Measurements from ENCODE around the gene ELOF1.
A peak's percentile ranks its signal among the peaks of the same experiment; 100 is the strongest.
"Not testable (repeated sequence)": the region's sequence is repeated elsewhere in the genome, so short reads cannot be mapped to it uniquely, and the experiment has no call there.

ELOF1 gene

DNA sequence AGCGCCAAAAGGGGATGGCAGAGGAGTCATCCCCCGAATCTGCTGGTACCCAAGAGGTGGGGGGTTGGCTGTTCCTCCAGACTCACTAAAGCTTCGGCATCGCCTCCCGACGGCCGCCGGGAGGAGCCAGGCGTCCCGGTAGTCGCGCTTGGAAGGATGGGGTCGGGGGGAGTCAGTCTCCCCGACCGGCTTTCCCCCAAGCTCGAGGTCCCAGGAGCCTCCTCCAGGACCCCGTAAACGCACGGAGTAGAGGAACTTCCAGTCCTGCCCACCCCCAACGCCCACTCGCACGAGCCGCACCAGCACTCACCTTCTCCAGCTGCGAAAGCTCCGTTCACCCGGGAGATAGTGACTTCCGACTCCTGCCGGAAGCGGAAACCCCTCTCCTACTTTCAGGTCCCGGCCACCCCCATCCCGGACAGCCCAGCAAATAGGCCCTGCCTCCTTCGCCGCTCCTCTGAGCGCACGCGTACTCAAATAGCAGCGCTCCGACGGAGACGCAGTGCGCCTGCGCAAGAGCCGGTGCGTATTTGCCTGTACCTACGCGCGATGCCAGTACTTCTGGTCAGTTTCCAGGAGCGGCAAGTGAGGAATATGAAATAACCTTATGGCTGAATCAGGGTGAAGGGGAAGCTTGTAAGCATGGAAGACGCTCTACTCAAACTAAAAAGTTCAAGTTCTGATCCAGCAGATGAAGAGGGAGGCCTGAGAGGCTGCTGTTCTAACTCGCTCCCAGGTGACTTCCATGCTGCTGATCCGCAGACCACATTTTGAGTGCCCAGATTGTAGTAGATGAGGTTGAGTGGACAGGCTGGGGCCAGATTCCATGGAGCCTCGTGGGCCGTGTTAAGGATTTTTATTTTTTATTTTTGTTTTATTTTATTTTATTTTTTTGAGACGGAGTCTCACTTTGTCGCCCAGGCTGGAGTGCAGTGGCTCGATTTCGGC lies at the start of gene ELOF1:
TSS of gene ELOF1 (minus strand) at position 350 of the 948 bp plus-strand sequence. CDS start 4,883 bp downstream, outside the sequence.
- DNase-seq (ENCODE audit: low read depth in 2 of 2): peak; percentile 90 to 91

DNA sequence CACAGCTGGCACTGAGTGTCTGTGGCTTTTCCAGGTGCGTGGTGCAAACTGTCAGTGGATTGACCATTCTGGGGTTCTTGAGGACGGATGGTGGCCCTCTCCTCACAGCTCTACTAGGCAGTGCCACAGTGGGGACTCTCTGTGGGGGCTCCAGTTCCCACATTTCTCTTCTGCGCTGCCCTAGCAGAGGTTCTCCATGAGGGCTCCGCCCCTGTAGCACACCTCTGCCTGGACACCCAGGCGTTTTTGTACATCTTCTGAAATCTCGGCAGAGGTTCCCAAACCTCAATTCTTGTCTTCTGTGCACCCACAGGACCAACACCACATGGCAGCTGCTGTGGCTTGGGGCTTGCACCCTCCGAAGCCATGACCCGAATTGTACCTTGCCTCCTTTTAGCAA lies 47.5 kb upstream of the ELOF1 start:
- DNase-seq (ENCODE audit: low read depth in 2 of 2): no peak

DNA sequence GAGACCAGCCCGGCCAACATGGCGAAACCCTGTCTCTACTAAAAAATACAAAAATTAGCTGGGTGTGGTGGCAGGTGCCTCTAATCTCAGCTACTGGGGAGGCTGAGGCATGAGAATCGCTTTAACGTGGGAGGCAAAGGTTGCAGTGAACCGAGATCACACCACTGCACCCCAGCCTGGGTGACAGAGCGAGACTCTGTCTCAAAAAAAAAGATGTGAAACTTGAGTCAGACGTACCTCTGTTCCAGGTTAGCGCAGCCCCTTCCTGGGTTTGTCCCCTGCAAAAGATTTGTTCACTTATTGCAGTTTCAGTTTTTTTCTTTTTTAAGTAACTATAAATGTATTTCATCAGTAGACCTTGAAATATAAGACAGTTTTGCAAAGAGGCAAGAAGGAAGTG lies 40.7 kb upstream of the ELOF1 start:
- not testable (repeated sequence) for DNase-seq (ENCODE audit: low read depth in 2 of 2)

DNA sequence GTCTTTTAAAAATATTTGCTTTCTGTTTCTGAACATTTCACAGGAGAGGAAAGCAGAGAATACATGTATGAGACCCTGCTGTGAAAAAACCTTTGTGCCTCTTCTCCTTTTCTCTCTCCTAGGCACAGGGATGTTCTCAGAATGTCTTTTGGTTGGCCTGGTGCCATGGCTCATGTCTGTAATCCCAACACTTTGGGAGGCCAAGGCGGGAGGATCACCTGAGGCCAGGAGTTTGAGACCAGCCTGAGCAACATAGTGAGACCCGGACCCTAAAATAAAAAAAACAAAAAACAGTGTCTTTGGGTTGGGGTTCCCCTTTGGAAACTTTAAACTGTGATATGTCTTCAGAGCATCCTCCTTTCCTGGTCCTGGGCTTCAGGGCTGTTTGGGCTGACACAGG lies 39.7 kb upstream of the ELOF1 start:
- DNase-seq (ENCODE audit: low read depth in 2 of 2): no peak

DNA sequence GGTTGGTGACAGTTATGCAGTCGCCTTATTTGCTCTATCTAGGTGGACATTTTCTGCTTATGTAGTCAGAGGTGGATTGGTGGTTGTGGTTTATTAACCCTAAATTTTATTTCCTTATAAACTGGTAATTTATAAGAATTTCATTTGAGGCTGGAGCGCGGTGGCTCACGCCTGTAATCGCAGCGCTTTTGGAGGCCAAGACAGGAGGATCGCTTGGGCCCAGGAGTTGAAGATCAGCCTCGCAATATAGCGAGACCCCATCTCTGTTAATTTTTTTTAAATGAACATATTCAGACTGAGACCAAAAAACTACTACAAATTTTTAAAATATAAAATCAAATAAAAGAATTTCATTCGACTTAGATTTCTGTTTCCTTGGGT lies 39.1 kb upstream of the ELOF1 start:
- DNase-seq (ENCODE audit: low read depth in 2 of 2): no peak

DNA sequence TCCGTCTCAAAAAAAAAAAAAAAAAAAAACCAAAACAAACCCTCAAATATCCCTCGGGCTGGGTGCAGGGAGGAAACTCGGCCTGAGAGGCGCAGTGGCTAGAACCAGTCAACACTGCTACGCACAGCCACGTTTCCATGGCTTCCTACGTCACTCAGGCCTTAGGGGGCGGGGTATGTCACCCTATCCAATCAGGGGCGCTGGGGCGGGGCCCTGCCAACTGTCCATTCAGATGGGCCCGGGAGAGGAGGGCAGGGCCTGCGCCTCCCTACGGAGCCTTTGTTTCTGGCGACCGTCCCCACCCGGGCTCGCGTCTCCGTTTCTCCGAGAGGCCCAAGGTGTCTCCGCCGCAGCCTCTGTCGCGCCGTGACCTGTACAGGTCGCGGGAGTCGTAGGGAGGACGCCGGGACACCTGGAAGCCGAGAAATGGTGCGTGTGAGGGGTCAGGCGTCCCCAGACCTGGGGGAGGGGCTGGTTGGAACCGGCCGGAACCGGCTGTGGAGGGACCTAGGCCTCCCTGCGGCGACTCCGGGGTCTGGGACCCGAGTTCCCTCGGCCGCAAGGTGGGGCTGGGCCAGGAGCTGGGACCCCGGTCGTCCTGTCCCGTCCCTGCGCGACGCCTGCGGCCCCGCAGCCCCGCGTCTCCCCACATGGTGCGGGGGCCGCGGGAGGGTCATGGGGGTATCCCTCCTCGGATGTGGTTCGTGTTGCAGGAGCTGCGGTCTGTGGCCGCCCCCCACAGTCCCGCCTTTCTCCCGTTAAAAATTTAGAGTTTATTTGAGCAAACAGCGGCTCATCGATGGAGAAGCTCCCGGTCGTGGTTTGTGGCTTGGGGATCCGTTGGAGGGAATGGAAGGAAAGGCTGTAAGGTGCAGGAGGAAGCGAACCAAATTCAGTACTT lies 38.4 kb upstream of the ELOF1 start, which contains the start of gene ZNF627:
TSS of gene ZNF627 (plus strand) at position 282 of the 901 bp plus-strand sequence. CDS start at position 427, 145 bp downstream.
- peak; percentile 93 to 95 for DNase-seq (ENCODE audit: low read depth in 2 of 2)

DNA sequence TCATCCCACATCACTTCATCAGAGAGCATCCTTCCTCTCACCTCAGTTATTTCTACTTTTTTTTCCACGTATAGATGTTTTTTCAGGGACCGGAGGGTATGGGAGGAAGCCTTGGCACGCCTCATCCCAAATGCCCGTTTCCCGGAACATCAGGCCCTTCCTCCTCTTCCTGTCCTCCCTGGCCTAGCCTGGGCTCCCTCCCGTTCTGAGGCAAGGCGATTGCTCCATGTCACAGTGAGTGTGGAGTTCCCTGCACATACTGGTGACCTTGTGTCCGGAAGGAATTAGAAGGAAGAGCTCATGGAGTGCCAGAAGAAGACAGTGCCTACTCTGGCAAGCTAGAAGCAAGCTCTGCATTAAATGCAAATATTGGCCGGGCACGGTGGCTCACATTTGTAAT lies 37.1 kb upstream of the ELOF1 start:
- DNase-seq (ENCODE audit: low read depth in 2 of 2): no peak

DNA sequence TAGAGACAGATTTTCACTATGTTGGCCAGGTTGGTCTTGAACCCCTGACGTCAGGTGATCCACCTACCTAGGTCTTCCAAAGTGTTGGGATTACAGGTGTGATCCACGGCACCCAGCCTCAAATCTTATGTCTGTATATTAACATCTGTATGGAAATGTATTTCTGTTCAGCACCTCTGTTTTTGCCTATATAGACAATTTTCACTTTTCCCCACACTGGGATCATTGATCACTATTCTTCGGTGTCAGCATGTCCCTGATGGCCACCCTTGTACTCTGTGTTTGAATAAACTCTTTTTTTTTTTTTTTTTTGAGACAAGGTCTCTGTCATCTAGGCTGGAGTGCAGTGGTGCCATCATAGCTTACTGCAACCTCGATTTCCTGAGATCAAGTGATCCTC lies 35.1 kb upstream of the ELOF1 start:
- no peak for DNase-seq (ENCODE audit: low read depth in 2 of 2)

DNA sequence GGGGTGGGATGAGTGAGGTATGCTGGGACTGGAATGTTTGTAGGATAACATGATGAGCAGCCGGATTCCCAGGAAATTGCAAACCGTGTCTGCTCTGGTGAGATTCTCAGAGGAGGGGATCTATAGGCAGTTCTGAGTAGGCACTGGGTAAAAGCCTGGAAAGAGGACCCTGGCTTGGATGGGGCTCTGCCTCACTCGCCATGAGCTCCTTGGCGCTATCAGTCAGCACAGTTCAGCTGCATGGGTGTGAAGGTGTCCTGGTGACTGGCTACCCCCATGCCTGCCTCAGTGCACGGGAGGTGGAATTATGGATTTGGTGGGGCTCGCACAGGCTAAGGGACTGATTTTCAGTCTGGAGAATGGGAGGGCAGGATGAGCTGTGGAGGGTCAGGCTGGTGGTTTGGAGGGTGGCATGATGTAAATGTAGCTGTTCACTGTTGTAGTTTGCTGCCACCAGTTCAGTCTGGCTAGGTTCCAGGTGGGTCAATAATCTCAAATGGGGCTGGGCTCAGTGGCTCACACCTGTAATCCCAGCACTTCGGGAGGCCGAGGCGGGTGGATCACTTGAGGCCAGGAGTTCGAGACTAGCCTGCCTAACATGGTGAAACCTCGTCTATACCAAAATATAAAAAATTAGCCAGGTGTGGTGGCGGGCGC lies 29.1 kb upstream of the ELOF1 start:
- no peak for DNase-seq (ENCODE audit: low read depth in 2 of 2)

DNA sequence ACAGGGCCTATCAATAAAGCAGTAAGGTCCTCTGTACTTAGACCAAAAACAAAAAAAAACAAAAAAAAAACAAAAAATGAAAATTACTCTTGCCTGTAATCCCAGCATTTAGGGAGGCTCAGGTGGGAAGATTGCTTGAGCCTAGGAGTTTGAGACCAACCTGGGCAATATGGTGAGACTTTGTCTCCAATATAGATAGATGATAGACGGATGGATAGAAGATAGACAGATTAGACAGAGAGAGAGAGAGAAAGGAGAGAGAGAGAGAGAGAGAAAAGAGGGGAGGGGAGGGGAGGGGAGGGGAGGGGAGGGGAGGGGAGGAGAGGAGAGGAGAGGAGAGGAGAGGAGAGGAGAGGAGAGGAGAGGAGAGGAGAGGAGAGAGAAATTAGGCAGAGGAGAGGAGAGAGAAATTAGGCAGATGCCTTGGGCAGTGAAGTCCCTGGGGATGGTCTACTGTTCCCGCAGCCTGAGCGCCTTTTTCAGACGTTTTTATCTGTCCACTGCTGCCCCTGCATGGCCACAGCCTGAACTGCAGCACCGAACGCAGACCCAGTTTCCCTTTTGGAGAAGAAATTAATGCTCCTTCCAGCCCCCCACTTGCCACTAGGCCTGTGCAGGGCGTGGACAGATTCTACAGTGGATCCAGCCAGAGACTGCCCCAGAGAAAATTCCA lies 28.4 kb upstream of the ELOF1 start:
- DNase-seq (ENCODE audit: low read depth in 2 of 2): peak; percentile 13 to 21

DNA sequence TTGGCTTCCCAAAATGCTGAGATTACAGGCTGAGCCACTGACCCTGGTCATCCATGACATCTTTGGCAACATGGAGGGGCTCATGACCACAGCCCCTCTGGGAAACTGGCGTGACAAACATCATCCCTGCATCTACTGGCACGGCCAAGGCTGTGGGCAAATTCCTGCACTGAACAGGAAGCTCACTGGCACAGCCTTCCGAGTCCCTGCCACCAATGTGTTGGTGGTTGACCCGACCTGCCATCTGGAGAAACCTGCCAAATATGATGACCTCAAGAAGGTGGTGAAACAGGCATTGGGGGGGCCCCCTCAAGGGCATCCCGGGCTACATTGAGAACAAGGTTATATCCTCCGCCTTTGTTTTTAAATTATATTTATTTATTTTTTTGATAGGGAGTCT lies 27.3 kb upstream of the ELOF1 start:
- no peak for DNase-seq (ENCODE audit: low read depth in 2 of 2)

DNA sequence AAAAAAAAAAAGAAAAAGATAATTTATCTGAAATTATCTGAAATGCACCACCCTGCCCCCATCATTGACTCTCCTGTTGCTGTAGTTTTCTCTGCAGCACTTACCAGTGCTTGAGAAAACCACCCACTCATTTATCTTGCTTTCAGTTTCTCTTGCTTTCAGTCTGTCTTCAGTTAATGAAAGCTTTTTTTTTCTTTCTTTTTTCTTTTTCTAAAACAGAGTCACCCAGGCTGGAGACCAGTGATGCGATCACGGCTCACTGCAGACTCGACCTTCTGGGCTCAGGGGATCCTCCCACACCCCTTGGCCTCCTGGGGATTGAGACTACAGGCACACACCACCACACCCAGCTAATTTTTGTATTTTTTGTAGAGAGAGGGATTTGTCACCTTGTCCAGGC lies 22.7 kb upstream of the ELOF1 start:
- no peak for DNase-seq (ENCODE audit: low read depth in 2 of 2)

DNA sequence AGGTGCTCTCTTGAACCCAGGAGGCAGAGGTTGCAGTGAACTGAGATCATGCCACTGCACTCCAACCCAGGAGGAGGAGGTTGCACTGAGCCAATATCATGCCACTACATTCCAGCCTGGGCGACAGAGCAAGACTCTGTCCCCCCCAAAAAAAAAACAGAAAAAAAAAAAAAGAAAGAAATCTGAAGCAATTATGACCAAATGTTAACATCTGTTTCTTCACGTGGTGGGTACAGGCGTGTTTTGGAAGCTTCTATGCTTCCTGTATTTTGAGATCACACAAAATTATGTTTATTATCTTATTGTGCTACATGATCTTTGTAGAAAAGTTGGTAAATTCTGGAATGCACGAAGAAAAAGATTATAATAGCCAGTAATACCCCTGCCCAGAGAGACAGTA lies 21.1 kb upstream of the ELOF1 start:
- no peak for DNase-seq (ENCODE audit: low read depth in 2 of 2)

DNA sequence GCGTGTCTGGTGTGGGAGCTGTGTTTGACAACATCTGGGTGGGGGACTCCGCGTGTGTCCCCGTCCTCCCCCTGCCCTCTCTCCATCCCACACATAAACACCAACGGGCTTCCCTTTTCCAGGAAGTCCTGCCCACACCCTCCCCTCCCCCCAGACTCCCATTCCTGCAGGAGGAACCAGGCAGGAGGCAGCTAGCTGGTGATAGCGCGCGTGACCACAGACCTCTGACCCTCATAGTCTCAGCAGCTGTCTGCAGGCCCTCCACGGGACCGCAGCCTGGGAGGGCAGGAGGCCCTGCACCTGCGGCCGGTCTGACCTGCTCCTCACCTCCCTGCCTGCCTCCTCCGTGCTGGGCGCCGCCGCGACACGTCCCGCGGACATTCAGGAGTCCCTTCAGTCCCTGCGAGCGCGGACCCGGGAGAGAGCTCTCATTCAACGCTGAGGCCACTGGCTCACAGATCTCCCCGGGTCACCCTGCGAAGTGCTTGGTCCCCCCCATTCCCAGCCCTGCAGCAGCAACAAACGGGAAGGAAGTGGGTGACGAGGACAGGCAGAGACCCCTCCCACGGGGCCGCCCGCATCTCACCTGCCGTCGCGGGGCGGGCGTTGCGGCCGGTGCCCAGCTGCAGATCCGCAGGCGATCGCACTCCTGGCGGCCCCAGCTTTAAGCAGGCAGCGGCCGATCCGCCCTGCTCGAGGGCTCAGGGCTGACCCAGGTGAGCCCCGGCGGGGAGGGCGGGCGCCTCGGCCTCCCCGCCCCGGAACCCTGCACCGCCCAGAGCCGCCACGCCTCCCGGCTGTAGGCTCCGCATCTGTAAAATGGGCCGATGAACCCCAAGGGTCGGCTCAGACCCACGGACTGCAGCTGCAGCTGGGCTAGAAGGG lies 19.5 kb upstream of the ELOF1 start:
- no peak for DNase-seq (ENCODE audit: low read depth in 2 of 2)

DNA sequence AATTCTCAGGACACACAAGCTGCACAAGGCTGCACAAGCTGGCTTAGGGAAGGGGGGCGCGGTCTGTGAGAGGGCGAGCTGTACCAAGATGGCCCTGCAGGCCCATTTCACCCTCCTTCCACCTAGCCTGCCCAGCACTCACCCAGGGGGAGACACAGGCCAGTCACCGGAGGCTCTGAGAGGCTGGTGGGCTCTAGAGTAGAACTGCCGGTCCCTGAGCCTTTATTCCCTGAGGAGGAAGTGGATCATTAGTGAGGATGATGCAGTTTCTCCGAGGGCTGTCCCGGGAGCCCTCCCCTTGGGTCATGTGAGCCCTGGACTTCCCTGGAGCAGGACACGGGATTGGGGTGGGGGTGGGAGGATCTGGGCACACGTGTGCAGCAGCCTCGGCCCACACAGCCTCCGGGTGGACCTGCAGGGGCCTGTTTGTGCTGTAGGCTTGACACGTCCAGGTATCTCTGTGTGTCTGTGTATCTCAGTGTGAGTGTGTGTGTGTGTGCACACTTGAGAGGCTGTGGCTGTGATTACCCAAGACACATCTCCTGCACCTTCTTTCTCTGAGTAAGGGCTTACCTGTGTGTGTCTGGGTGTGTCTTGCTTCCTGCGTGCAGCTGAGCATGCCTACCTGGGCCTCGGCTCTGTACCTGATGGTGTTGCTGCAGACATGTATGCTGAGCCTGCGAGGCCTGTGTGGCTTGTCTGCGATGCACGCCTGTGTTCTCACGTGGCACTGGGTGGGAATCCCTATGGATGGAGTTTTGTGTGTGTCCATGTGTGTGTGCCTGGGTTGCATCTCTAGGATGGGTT lies 18.6 kb upstream of the ELOF1 start, which contains the start of gene ACP5:
TSS of gene ACP5 (minus strand) at position 195 of the 807 bp plus-strand sequence. CDS start 328 bp downstream, outside the sequence.
- DNase-seq (ENCODE audit: low read depth in 2 of 2): no peak

DNA sequence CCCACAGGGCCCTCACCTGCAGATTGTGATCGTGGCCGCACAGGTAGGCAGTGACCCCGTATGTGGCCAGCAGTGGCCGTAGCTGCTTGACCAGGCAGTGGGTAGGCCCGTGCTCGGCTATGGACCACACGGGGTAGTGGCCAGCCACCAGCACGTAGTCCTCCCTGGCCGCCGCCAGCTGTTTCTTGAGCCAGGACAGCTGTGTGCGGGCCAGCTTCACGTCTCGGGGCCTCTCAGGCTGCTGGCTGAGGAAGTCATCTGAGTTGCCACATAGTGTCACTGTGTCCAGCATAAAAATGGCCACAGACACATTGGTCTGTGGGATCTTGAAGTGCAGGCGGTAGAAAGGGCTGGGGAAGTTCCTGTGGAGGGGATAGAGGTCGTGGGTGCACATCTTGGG lies 17.2 kb upstream of the ELOF1 start:
- no peak for DNase-seq (ENCODE audit: low read depth in 2 of 2)

DNA sequence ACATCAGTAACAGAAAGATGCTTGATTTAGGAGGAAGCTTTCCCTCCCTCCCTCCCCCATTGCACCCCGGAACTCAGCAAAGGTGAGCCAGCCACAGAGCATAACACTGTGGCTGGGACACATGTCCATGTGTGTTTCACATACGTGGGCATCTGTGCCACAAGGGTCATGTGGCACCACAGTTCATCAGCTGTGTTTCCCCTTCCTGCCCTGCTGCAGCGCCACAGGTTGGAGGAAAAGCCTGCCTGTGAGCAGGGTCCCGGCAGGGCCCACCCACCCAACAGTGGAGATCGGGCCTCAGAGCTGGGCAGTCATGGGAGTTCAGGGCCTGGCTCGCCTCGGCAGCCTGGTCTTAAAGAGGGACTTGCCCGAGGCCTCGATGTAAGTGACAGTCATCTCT lies 15.7 kb upstream of the ELOF1 start:
- no peak for DNase-seq (ENCODE audit: low read depth in 2 of 2)

DNA sequence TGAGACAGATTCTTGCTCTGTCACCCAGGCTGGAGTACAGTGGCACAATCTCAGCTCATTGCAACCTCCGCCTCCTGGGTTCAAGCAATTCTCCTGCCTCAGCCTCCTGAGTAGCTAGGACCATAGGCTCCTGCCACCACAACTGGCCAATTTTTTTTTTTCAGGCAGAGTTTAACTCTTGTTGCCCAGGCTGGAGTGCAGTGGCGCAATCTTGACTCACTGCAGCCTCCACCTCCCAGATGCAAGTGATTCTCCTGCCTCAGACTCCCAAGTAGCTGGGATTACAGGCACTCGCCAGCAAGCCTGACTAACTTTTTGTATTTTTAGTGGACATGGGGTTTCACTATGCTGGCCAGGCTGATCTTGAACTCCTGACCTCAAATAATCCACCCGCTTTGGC lies 14.7 kb upstream of the ELOF1 start:
- not testable (repeated sequence) for DNase-seq (ENCODE audit: low read depth in 2 of 2)

DNA sequence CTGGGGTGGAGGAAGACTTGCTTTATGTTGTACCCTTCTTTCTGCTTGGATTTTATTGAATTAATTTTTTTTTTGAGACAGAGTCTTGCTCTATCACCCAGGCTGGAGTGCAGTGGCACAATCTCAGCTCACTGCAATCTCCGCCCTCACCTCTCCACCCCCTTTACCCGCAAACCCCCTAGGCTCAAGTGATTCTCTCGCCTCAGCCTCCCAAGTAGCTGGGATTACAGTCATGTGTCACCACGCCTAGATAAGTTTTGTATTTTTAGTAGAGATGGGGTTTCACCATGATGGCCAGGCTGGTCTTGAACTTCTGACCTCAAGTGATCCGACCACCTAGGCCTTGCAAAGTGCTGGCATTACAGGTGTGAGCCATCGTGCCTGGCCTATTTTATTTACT lies 14.3 kb upstream of the ELOF1 start:
- not testable (repeated sequence) for DNase-seq (ENCODE audit: low read depth in 2 of 2)
